Esophagus squamous epithelium (tissue), 4 donors: ENCODE results near the gene WSCD1.

Source experiments
- POLR2A ChIP-seq, 4 donors: fragments of 450-650 bp; IDR thresholded peaks; one replicate each; pipeline ENCODE4 v1.6.1; 2017; ENCODE audit warnings: antibody characterized with exemption in 4 of 4, mild to moderate bottlenecking in 4 of 4, moderate library complexity in 3 of 4
- TF ChIP-seq, protein P1 (sequence below), 6 experiments: fragments of 450-650 bp in 4 of 6; fragments of 200-600 bp in 2 of 6; sonication (generic) in 2 of 6; IDR thresholded peaks; one replicate each; pipeline ENCODE4 v1.5.1; 2016 to 2019; ENCODE audit warnings: antibody characterized with exemption in 6 of 6, mild to moderate bottlenecking in 4 of 6, moderate library complexity in 4 of 6

DNA sequence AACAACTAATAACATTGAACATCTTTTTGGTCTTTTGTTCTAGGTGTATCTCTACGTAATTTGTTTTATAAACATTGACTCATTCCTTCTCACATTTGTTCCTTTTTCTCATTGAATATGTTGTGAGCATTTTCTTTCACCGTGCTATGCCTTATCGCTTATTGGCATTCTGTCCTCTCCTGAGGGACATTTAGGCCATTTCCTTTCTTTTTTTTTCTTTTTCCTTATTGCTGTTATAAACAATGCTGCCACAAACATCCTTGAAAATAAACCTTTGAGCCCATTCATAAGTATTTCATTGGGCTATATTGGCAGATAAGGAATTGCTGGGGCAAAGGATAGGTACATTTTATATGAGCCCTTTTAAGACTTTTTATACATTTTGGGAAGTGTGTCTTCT, 32.4 kb downstream of the WSCD1 start:
- TF ChIP-seq, protein P1, sequence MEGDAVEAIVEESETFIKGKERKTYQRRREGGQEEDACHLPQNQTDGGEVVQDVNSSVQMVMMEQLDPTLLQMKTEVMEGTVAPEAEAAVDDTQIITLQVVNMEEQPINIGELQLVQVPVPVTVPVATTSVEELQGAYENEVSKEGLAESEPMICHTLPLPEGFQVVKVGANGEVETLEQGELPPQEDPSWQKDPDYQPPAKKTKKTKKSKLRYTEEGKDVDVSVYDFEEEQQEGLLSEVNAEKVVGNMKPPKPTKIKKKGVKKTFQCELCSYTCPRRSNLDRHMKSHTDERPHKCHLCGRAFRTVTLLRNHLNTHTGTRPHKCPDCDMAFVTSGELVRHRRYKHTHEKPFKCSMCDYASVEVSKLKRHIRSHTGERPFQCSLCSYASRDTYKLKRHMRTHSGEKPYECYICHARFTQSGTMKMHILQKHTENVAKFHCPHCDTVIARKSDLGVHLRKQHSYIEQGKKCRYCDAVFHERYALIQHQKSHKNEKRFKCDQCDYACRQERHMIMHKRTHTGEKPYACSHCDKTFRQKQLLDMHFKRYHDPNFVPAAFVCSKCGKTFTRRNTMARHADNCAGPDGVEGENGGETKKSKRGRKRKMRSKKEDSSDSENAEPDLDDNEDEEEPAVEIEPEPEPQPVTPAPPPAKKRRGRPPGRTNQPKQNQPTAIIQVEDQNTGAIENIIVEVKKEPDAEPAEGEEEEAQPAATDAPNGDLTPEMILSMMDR (IDR thresholded peaks at IDR 0.05), result no peak
- TF ChIP-seq POLR2A (IDR thresholded peaks at IDR 0.05), result no peak
